Calu3 (cell line): ENCODE results near the gene BBS10. TPM values are rescaled to one million over a fixed set of nuclear protein-coding genes. Genes with fewer than 3 reads are reported as not detected.
A peak's percentile ranks its signal among the peaks of the same experiment; 100 is the strongest.

Experiments
- BruUV-seq: library from RNA; stranded (reverse); fragments of 400-500 nt; replicated peaks from 2 replicates; lab custom pipeline; 2021; lab: Mats Ljungman, UMichigan
- CTCF ChIA-PET: fragments of 300-600 bp; sonication (Branson Sonifier 250); formaldehyde crosslinking; loops from one replicate; lab custom pipeline; 2022; ENCODE audit warnings: antibody characterized with exemption; lab: Charles Lee
- DNase-seq: peaks from one replicate; pipeline ENCODE4 v3.0.0; 2022
- H3K27ac Mint-ChIP-seq: one replicate; pipeline ENCODE4 v1.8.0; 2022; ENCODE audit warnings: mixed read lengths; ENCODE audit not compliant: unreplicated experiment
- H3K27me3 Mint-ChIP-seq: one replicate; pipeline ENCODE4 v1.8.0; 2022; ENCODE audit warnings: mixed read lengths; ENCODE audit not compliant: unreplicated experiment
- H3K36me3 Mint-ChIP-seq: one replicate; pipeline ENCODE4 v1.8.0; 2022; ENCODE audit warnings: mild to moderate bottlenecking, moderate library complexity, mixed read lengths; ENCODE audit not compliant: insufficient read depth, unreplicated experiment
- H3K4me1 Mint-ChIP-seq: one replicate; pipeline ENCODE4 v1.8.0; 2022; ENCODE audit warnings: mild to moderate bottlenecking, low read depth, mixed read lengths; ENCODE audit not compliant: unreplicated experiment
- H3K4me3 Mint-ChIP-seq: one replicate; pipeline ENCODE4 v1.8.0; 2022; ENCODE audit warnings: mild to moderate bottlenecking, low read depth, moderate library complexity, mixed read lengths; ENCODE audit not compliant: unreplicated experiment
- H3K9me3 Mint-ChIP-seq: one replicate; pipeline ENCODE4 v1.8.0; 2022; ENCODE audit warnings: low read depth, mixed read lengths; ENCODE audit not compliant: unreplicated experiment
- intact Hi-C: fragments of 100-400 bp; cut with micrococcal nuclease; formaldehyde crosslinking; loops from one replicate; pipeline ENCODE4 v1.10.0; 2022; ENCODE audit not compliant: unreplicated experiment
- total RNA-seq: library from RNA; stranded (reverse); gene quantifications from 2 replicates; pipeline ENCODE4 v1.2.3, GENCODE V29; 2022
- TF ChIP-seq, protein P1 (sequence below): fragments of 200-600 bp; IDR thresholded peaks from one replicate; pipeline ENCODE4 v1.8.0; 2022; ENCODE audit warnings: antibody characterized with exemption; ENCODE audit not compliant: unreplicated experiment

BBS10 gene
- total RNA-seq, 1 experiment from 2014 or later = 11.7 TPM

- peak overlapping the region; percentile 33 for H3K4me3 Mint-ChIP-seq
These were observed 7.9 kb upstream of the BBS10 start for GRCh38 chr12:76356071-76356470.

DNA sequence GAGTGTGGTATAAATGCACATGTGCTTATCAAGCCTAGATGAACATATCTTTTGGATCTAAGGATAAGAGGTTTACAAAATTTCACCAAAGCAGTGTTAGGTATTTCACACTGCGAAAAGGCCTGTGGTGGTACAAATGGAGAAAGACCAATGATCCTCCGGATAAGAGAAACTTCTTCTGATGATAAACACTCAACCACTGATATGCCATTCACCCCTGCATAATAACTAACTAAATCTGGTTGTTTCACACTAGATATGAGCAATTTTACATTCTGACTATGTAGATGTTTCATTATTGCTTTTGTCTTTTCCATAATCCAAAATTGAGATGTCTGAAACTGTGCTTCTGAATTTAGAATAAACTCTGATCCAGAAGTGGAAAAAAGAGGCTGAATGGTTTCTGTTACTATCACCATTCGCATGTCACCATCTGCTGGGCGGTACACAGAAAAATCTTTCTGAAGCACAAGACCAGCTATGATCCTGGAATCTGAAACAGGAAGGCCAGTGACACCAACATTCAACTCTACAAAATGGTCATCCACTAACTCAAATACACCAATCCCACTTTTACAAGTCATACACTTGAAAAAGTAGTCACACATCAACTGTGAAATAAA, 1.3 kb downstream of the BBS10 start:
- peaks cover 23% of the 10 kb centered on the region for H3K36me3 Mint-ChIP-seq
- CTCF ChIA-PET = interaction anchor here (0.5 to 2.3 kb wide), 11 partner anchors 9 to 819 kb away, joined by 3 to 12 read pairs (median 4); no protein-coding TSS in a partner anchor
- peak; percentile 33 for DNase-seq
- H3K4me3 Mint-ChIP-seq = peak overlapping the region; percentile 89
- no peaks in the 10 kb centered on the region for H3K27me3 Mint-ChIP-seq
- TF ChIP-seq, protein P1, sequence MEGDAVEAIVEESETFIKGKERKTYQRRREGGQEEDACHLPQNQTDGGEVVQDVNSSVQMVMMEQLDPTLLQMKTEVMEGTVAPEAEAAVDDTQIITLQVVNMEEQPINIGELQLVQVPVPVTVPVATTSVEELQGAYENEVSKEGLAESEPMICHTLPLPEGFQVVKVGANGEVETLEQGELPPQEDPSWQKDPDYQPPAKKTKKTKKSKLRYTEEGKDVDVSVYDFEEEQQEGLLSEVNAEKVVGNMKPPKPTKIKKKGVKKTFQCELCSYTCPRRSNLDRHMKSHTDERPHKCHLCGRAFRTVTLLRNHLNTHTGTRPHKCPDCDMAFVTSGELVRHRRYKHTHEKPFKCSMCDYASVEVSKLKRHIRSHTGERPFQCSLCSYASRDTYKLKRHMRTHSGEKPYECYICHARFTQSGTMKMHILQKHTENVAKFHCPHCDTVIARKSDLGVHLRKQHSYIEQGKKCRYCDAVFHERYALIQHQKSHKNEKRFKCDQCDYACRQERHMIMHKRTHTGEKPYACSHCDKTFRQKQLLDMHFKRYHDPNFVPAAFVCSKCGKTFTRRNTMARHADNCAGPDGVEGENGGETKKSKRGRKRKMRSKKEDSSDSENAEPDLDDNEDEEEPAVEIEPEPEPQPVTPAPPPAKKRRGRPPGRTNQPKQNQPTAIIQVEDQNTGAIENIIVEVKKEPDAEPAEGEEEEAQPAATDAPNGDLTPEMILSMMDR = peak; percentile 23
- no peaks in the 10 kb centered on the region for H3K9me3 Mint-ChIP-seq
- intact Hi-C loops = loop anchor here (1.0 to 5.0 kb wide), 7 partner anchors 110 to 822 kb away; partner anchors contain the start of genes NAP1L1 and OSBPL8
- peak overlapping the region; percentile 85 for H3K27ac Mint-ChIP-seq
- peaks cover 29% of the 10 kb centered on the region for H3K4me1 Mint-ChIP-seq
- no TSS peak for BruUV-seq

More at GRCh38 chr12:76356071-76356470, 7.9 kb upstream of the BBS10 start:
- intact Hi-C loops = loop anchor here (1.0 kb wide), 1 partner anchor 66 kb away; no protein-coding TSS in a partner anchor
- no TSS peak for BruUV-seq
- Mint-ChIP-seq H3K27me3 (no peaks in the 10 kb centered on the region), H3K4me1 (peaks cover 27% of the 10 kb centered on the region), H3K36me3 (peaks cover 5% of the 10 kb centered on the region), H3K27ac (peak overlapping the region; percentile 48), H3K9me3 (no peaks in the 10 kb centered on the region)
- CTCF ChIA-PET = interaction anchor here (0.8 to 1.9 kb wide), 3 partner anchors 9 to 100 kb away, joined by 3 to 7 read pairs (median 4); no protein-coding TSS in a partner anchor
- TF ChIP-seq, protein P1 = no peak
- DNase-seq = peak; percentile 47

GRCh38 chr12:76346236-76346635, 2.0 kb downstream of the BBS10 start:
- Mint-ChIP-seq H3K27ac (no peak overlapping the region), H3K36me3 (peaks cover 23% of the 10 kb centered on the region), H3K27me3 (no peaks in the 10 kb centered on the region), H3K9me3 (no peaks in the 10 kb centered on the region), H3K4me1 (peaks cover 36% of the 10 kb centered on the region), H3K4me3 (peak overlapping the region; percentile 89)
- no TSS peak for BruUV-seq
- no peak for DNase-seq
- CTCF ChIA-PET = no interaction called here
- TF ChIP-seq, protein P1 = no peak
- intact Hi-C loops = loop anchor here (2.0 to 5.0 kb wide), 6 partner anchors 111 to 299 kb away; partner anchors contain the start of genes NAP1L1 and OSBPL8

DNA sequence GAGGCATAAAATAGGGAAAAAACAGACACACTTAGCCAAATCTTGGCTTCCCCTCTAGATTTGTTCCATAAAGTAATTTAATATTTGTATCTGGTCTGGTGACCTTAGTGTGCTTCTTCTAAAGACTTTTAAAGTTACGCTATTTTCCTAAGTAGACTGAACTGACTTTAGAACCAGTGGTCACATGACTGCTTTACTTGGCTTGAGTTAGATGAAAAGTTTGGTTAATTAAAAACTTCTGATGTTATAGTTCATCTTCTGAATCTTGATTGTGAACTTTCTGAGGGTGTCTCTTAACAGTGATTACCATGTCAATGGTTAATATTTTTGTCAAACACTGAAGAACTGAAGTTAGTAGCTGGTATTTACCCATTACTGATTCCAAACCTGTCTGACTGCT, 2.6 kb downstream of the BBS10 start:
- TF ChIP-seq, protein P1 = no peak
- Mint-ChIP-seq H3K36me3 (peaks cover 23% of the 10 kb centered on the region), H3K9me3 (no peaks in the 10 kb centered on the region), H3K4me3 (no peak overlapping the region), H3K27ac (no peak overlapping the region), H3K4me1 (peaks cover 42% of the 10 kb centered on the region), H3K27me3 (no peaks in the 10 kb centered on the region)
- CTCF ChIA-PET = interaction anchor here (0.7 kb wide), 1 partner anchor 79 kb away, joined by 3 read pairs; no protein-coding TSS in a partner anchor
- no TSS peak for BruUV-seq
- intact Hi-C loops = loop anchor here (5.0 kb wide), 3 partner anchors 212 to 298 kb away; partner anchors contain the start of gene OSBPL8
- DNase-seq = no peak
